WTC11 (cell line): ENCODE measurements around the gene SCN9A. TPM values are rescaled to one million over a fixed set of nuclear protein-coding genes. Genes with fewer than 3 reads are reported as not detected.
A peak's percentile ranks its signal among the peaks of the same experiment; 100 is the strongest.

Source experiments
- ATAC-seq: fragments of 200-7000 bp; cut with Tn5 transposase; 2 replicates; pipeline ENCODE4 v1.10.0; 2021; ENCODE audit warnings: mild to moderate bottlenecking, moderate library complexity
- CTCF ChIA-PET: fragments of 300-600 bp; sonication (Branson Sonifier 250); formaldehyde crosslinking; loops from one replicate; lab custom pipeline; 2021; ENCODE audit warnings: antibody characterized with exemption; lab: Charles Lee
- POLR2A ChIA-PET: fragments of 350-600 bp; sonication (Branson Sonifier 250); formaldehyde crosslinking; loops from one replicate; lab custom pipeline; 2021; ENCODE audit warnings: antibody characterized with exemption; lab: Charles Lee
- DNase-seq: peaks from one replicate; pipeline ENCODE4 v3.0.0; 2021; ENCODE audit warnings: low spot score
- H3K27ac Mint-ChIP-seq: 2 replicates; pipeline ENCODE4 v1.8.0; 2021; ENCODE audit warnings: mixed read lengths
- H3K27me3 Mint-ChIP-seq: 2 replicates; pipeline ENCODE4 v1.8.0; 2021; ENCODE audit warnings: low read depth, mild to moderate bottlenecking, moderate library complexity, mixed read lengths
- H3K36me3 Mint-ChIP-seq: 2 replicates; pipeline ENCODE4 v1.8.0; 2021; ENCODE audit warnings: mixed read lengths
- H3K4me1 Mint-ChIP-seq: 2 replicates; pipeline ENCODE4 v1.8.0; 2022; ENCODE audit warnings: mixed read lengths
- H3K4me3 Mint-ChIP-seq: 2 replicates; pipeline ENCODE4 v1.8.0; 2021; ENCODE audit warnings: mild to moderate bottlenecking, moderate library complexity, mixed read lengths
- H3K9me3 Mint-ChIP-seq: 2 replicates; pipeline ENCODE4 v1.8.0; 2021; ENCODE audit warnings: mixed read lengths
- ATF1 ChIP-seq: sonication (generic); formaldehyde crosslinking; IDR thresholded peaks from 2 replicates; pipeline ENCODE4 v1.8.1; 2023; ENCODE audit warnings: mild to moderate bottlenecking, moderate library complexity, missing genetic modification reagents
- CDX4 ChIP-seq: fragments of 250-450 bp; sonication (Bioruptor Pico); IDR thresholded peaks from 2 replicates; pipeline ENCODE4 v1.9.0; 2021; ENCODE audit warnings: moderate library complexity, mild to moderate bottlenecking, inconsistent platforms, borderline replicate concordance
- ESRRA ChIP-seq: sonication (generic); formaldehyde crosslinking; IDR thresholded peaks from 2 replicates; pipeline ENCODE4 v1.8.1; 2022; ENCODE audit warnings: mild to moderate bottlenecking, missing genetic modification reagents, borderline replicate concordance
- FOXK1 ChIP-seq: sonication (generic); formaldehyde crosslinking; IDR thresholded peaks from 2 replicates; pipeline ENCODE4 v1.8.0; 2022; ENCODE audit warnings: mild to moderate bottlenecking, moderate library complexity, missing genetic modification reagents
- HMGA2 ChIP-seq: fragments of 250-450 bp; sonication (Bioruptor Pico); IDR thresholded peaks from 2 replicates; pipeline ENCODE4 v1.4.0; 2021; ENCODE audit warnings: mild to moderate bottlenecking, moderate library complexity
- OVOL2 ChIP-seq: fragments of 250-450 bp; sonication (Bioruptor Pico); IDR thresholded peaks from 2 replicates; pipeline ENCODE4 v1.9.0; 2021; ENCODE audit warnings: mild to moderate bottlenecking, borderline replicate concordance
- TCF7 ChIP-seq: sonication (generic); formaldehyde crosslinking; IDR thresholded peaks from 2 replicates; pipeline ENCODE4 v1.8.0; 2022; ENCODE audit warnings: mild to moderate bottlenecking, low read depth, missing genetic modification reagents, moderate library complexity
- TEAD4 ChIP-seq: sonication (generic); formaldehyde crosslinking; IDR thresholded peaks from 2 replicates; pipeline ENCODE4 v1.8.0; 2022; ENCODE audit warnings: mild to moderate bottlenecking, missing genetic modification reagents
- TP53 ChIP-seq: sonication (generic); formaldehyde crosslinking; IDR thresholded peaks from 2 replicates; pipeline ENCODE4 v1.8.1; 2023; ENCODE audit warnings: mild to moderate bottlenecking, missing genetic modification reagents
- ZBTB21 ChIP-seq: sonication (generic); formaldehyde crosslinking; IDR thresholded peaks from 2 replicates; pipeline ENCODE4 v1.8.1; 2023; ENCODE audit warnings: mild to moderate bottlenecking, missing genetic modification reagents, borderline replicate concordance
- ZBTB43 ChIP-seq: sonication (generic); formaldehyde crosslinking; IDR thresholded peaks from 2 replicates; pipeline ENCODE4 v1.8.1; 2023; ENCODE audit warnings: mild to moderate bottlenecking, missing genetic modification reagents
- ZNF416 ChIP-seq: fragments of 250-450 bp; sonication (Bioruptor Pico); IDR thresholded peaks from 2 replicates; pipeline ENCODE4 v1.9.0; 2021; ENCODE audit warnings: mild to moderate bottlenecking, inconsistent platforms
- ZNF671 ChIP-seq: fragments of 250-450 bp; sonication (Bioruptor Pico); IDR thresholded peaks from 2 replicates; pipeline ENCODE4 v1.8.0; 2021; ENCODE audit warnings: mild to moderate bottlenecking
- total RNA-seq: library from RNA; stranded (reverse); gene quantifications from 3 replicates; pipeline ENCODE4 v1.2.3, GENCODE V29; 2021
- TF ChIP-seq, protein P1 (sequence below): sonication (generic); formaldehyde crosslinking; IDR thresholded peaks from 2 replicates; pipeline ENCODE4 v1.8.1; 2022; ENCODE audit warnings: missing genetic modification reagents, borderline replicate concordance
- TF ChIP-seq, protein P2 (sequence below): sonication (generic); formaldehyde crosslinking; conservative IDR thresholded peaks from 2 replicates; pipeline ENCODE4 v1.8.1; 2022; ENCODE audit warnings: mild to moderate bottlenecking, missing genetic modification reagents
- TF ChIP-seq, protein P3 (sequence below): fragments of 250-450 bp; sonication (Bioruptor Pico); IDR thresholded peaks from 2 replicates; pipeline ENCODE4 v1.9.0; 2021; ENCODE audit warnings: mild to moderate bottlenecking
- TF ChIP-seq, protein P4 (sequence below): fragments of 250-450 bp; sonication (Bioruptor Pico); IDR thresholded peaks from 2 replicates; pipeline ENCODE4 v1.9.0; 2021; ENCODE audit warnings: mild to moderate bottlenecking, borderline replicate concordance
- TF ChIP-seq, protein P5 (sequence below): sonication (generic); formaldehyde crosslinking; IDR thresholded peaks from 2 replicates; pipeline ENCODE4 v1.8.0; 2022; ENCODE audit warnings: mild to moderate bottlenecking, missing genetic modification reagents

SCN9A gene
- total RNA-seq, 1 experiment from 2014 or later = 7.3 TPM

DNA sequence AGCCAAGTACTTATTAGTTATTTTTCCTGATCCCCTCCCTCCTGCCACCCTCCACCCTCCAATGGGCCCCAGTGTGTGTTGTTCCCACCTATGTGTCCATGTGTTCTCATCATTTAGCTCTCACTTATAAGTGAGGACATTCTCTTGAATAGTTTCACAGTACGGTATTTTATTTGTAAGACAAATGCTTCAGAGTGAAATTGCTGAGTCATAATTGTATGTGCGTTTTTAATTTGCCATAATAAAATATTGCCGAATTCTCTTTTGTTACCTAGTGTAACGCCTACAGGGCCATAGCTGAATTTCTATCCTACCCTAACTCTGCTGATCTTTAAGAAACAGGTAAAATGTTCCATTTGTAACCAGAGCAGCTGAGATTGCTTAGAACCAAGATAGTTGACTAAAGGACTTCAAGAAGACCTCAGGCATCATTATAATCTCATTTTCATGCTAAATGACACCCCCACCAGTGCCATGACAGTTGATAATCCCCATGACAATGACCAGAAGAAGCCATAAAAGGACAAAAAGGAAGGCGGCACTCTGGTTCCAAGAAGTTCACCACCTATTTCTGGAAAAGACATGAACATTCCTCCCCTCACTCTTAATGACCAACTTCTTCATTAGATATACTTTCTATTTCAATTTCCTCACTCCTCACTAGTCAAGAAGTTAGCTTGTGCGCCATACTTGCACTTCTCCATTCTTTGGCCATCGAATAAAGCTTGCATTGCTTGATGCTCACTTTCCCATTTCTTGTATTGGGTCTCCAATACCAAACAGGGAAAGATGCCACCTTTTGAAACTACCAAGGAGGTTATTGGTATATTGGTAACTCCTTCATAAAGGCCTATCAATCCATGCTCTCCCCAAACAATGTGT is 18.4 kb downstream of the SCN9A start:
- POLR2A ChIA-PET = no interaction called here
- no peaks in the 10 kb centered on the region for H3K27me3 Mint-ChIP-seq
- H3K9me3 Mint-ChIP-seq = no peaks in the 10 kb centered on the region
- H3K4me3 Mint-ChIP-seq = no peak overlapping the region
- CTCF ChIA-PET = no interaction called here
- DNase-seq = no peak
- no peaks in the 10 kb centered on the region for H3K36me3 Mint-ChIP-seq
- peaks cover 10% of the 10 kb centered on the region for H3K4me1 Mint-ChIP-seq
- no peak for ATAC-seq
- peak overlapping the region; percentile 23; the same call in 1 of the 2 replicates for H3K27ac Mint-ChIP-seq
- TF ChIP-seq ZBTB43 = no peak
- TF ChIP-seq, protein P1, sequence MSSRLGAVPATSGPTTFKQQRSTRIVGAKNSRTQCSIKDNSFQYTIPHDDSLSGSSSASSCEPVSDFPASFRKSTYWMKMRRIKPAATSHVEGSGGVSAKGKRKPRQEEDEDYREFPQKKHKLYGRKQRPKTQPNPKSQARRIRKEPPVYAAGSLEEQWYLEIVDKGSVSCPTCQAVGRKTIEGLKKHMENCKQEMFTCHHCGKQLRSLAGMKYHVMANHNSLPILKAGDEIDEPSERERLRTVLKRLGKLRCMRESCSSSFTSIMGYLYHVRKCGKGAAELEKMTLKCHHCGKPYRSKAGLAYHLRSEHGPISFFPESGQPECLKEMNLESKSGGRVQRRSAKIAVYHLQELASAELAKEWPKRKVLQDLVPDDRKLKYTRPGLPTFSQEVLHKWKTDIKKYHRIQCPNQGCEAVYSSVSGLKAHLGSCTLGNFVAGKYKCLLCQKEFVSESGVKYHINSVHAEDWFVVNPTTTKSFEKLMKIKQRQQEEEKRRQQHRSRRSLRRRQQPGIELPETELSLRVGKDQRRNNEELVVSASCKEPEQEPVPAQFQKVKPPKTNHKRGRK (CRISPR knock-in tag) = no peak
- no peak for TF ChIP-seq ATF1 (CRISPR knock-in tag)
- no peak for TF ChIP-seq CDX4 (CRISPR knock-in tag)
- no peak for TF ChIP-seq ZNF671 (CRISPR knock-in tag)
- no peak for TF ChIP-seq TEAD4
- TF ChIP-seq FOXK1 (CRISPR knock-in tag) = no peak
- TF ChIP-seq ZNF416 = no peak
- TF ChIP-seq, protein P2, sequence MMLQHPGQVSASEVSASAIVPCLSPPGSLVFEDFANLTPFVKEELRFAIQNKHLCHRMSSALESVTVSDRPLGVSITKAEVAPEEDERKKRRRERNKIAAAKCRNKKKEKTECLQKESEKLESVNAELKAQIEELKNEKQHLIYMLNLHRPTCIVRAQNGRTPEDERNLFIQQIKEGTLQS (CRISPR knock-in tag) = no peak
- TF ChIP-seq, protein P3, sequence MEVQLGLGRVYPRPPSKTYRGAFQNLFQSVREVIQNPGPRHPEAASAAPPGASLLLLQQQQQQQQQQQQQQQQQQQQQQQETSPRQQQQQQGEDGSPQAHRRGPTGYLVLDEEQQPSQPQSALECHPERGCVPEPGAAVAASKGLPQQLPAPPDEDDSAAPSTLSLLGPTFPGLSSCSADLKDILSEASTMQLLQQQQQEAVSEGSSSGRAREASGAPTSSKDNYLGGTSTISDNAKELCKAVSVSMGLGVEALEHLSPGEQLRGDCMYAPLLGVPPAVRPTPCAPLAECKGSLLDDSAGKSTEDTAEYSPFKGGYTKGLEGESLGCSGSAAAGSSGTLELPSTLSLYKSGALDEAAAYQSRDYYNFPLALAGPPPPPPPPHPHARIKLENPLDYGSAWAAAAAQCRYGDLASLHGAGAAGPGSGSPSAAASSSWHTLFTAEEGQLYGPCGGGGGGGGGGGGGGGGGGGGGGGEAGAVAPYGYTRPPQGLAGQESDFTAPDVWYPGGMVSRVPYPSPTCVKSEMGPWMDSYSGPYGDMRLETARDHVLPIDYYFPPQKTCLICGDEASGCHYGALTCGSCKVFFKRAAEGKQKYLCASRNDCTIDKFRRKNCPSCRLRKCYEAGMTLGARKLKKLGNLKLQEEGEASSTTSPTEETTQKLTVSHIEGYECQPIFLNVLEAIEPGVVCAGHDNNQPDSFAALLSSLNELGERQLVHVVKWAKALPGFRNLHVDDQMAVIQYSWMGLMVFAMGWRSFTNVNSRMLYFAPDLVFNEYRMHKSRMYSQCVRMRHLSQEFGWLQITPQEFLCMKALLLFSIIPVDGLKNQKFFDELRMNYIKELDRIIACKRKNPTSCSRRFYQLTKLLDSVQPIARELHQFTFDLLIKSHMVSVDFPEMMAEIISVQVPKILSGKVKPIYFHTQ (CRISPR knock-in tag) = no peak
- TF ChIP-seq HMGA2 = no peak
- TF ChIP-seq TP53 (CRISPR knock-in tag) = no peak
- no peak for TF ChIP-seq OVOL2 (CRISPR knock-in tag)
- TF ChIP-seq, protein P4, sequence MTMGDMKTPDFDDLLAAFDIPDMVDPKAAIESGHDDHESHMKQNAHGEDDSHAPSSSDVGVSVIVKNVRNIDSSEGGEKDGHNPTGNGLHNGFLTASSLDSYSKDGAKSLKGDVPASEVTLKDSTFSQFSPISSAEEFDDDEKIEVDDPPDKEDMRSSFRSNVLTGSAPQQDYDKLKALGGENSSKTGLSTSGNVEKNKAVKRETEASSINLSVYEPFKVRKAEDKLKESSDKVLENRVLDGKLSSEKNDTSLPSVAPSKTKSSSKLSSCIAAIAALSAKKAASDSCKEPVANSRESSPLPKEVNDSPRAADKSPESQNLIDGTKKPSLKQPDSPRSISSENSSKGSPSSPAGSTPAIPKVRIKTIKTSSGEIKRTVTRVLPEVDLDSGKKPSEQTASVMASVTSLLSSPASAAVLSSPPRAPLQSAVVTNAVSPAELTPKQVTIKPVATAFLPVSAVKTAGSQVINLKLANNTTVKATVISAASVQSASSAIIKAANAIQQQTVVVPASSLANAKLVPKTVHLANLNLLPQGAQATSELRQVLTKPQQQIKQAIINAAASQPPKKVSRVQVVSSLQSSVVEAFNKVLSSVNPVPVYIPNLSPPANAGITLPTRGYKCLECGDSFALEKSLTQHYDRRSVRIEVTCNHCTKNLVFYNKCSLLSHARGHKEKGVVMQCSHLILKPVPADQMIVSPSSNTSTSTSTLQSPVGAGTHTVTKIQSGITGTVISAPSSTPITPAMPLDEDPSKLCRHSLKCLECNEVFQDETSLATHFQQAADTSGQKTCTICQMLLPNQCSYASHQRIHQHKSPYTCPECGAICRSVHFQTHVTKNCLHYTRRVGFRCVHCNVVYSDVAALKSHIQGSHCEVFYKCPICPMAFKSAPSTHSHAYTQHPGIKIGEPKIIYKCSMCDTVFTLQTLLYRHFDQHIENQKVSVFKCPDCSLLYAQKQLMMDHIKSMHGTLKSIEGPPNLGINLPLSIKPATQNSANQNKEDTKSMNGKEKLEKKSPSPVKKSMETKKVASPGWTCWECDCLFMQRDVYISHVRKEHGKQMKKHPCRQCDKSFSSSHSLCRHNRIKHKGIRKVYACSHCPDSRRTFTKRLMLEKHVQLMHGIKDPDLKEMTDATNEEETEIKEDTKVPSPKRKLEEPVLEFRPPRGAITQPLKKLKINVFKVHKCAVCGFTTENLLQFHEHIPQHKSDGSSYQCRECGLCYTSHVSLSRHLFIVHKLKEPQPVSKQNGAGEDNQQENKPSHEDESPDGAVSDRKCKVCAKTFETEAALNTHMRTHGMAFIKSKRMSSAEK (CRISPR knock-in tag) = no peak
- TF ChIP-seq, protein P5, sequence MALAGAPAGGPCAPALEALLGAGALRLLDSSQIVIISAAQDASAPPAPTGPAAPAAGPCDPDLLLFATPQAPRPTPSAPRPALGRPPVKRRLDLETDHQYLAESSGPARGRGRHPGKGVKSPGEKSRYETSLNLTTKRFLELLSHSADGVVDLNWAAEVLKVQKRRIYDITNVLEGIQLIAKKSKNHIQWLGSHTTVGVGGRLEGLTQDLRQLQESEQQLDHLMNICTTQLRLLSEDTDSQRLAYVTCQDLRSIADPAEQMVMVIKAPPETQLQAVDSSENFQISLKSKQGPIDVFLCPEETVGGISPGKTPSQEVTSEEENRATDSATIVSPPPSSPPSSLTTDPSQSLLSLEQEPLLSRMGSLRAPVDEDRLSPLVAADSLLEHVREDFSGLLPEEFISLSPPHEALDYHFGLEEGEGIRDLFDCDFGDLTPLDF (CRISPR knock-in tag) = no peak
- TF ChIP-seq ESRRA (CRISPR knock-in tag) = no peak
- no peak for TF ChIP-seq TCF7 (CRISPR knock-in tag)
- no peak for TF ChIP-seq ZBTB21 (CRISPR knock-in tag)
- TF ChIP-seq, all 79 proteins: peak for 0
